NCI-H748 treated with DMSO at 0.1 percent for 48 hours (cell line): ENCODE results near the gene SOCS2.
"Not testable (repeated sequence)": the region's sequence is repeated elsewhere in the genome, so short reads cannot be mapped to it uniquely, and the experiment has no call there.

ENCODE experiments used
- DNase-seq: peaks from one replicate; lab custom pipeline; 2025; lab: John Stamatoyannopoulos, UW

Gene SOCS2

GRCh38 chr12:93571925-93572711, at the start of gene SOCS2:
Gene SOCS2 (plus strand): TSS chr12:93572675. CDS start chr12:93572898, 223 bp downstream.
- peak; percentile 14 for DNase-seq

DNA sequence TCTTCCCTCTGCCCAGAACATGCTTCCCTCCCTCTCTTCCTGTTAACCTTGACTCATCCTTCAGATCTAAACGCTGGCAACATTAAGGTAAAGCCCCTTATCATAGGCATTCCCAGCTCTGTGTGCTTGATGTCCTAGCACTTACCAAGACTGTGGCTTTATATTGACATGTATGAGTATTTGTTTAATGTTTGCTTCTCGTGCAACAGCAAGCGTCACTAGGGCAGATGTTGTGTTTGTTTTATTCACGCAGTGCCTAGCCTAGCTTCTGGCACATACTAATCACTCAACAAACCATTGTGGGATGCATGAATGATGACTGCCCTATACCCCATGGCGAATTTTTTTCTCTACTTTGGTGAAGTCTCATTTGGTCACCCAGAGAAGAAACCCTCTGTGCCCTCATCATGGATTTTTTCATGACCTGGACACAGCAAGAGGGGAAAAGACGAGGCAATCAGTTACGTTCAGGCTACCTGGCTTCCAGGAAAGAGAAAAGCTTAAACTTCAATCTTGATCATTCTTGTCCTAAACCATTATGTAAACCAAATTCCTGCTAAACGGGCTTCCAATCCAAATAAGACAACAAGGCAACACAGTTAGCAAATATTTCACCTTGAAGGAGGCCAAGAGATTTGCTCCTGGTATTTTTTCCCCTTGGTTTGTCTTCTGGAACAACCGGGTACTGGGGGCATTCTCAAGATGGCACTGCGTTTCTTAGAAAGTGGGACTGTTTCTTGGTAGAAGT, 47.9 kb upstream of the SOCS2 start:
- no peak for DNase-seq

- no peak for DNase-seq
These were observed 45.6 kb upstream of the SOCS2 start for GRCh38 chr12:93526786-93527428.

GRCh38 chr12:93530358-93530757, 42.1 kb upstream of the SOCS2 start:
- DNase-seq = no peak

- DNase-seq = no peak
These were observed 39.2 kb upstream of the SOCS2 start for GRCh38 chr12:93533310-93533709.

- no peak for DNase-seq
These were observed 36.2 kb upstream of the SOCS2 start for GRCh38 chr12:93536111-93536765.

- no peak for DNase-seq
These were observed 35.5 kb upstream of the SOCS2 start for GRCh38 chr12:93536766-93537488.

DNA sequence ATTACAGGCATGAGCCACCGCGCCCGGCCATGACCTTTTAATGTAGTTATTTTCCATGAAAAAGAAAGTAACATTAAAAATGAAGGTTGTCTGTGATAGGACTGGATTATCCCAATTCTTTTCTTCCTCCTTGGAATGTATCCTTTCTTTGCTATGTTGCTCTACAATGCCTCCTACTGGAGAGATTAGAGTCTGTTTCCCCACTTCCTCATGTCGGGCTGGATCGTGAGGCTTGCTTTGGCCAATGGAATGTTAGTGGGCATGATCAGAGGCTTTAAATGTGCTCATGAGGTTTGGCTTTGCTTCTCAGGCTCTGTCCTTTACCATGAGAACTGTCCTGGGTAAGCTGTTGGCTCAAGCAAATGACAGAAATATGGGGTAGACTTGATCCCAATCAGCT, 34.7 kb upstream of the SOCS2 start:
- no peak for DNase-seq

DNA sequence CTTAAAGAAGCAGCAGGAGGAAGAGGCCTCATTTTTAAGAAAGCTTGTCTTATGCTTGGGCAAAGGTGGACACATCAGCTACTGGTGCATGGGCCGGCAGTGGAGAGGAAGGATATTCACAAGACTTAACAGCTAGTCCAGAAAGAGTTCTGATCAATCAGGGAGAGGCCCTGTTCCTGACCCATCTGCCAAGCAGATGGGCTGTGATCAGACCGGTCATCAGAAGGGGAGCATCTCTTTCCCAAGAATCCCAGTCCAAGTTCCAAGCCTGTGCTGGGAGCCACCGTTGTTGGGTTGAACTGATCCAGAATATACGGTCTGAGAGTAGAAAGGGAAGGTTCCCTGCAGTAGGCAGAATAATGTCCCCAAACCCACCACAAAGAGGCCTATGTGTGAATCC, 32.7 kb upstream of the SOCS2 start:
- DNase-seq = no peak

- DNase-seq = no peak
These were observed 32.0 kb upstream of the SOCS2 start for GRCh38 chr12:93540466-93540865.

DNA sequence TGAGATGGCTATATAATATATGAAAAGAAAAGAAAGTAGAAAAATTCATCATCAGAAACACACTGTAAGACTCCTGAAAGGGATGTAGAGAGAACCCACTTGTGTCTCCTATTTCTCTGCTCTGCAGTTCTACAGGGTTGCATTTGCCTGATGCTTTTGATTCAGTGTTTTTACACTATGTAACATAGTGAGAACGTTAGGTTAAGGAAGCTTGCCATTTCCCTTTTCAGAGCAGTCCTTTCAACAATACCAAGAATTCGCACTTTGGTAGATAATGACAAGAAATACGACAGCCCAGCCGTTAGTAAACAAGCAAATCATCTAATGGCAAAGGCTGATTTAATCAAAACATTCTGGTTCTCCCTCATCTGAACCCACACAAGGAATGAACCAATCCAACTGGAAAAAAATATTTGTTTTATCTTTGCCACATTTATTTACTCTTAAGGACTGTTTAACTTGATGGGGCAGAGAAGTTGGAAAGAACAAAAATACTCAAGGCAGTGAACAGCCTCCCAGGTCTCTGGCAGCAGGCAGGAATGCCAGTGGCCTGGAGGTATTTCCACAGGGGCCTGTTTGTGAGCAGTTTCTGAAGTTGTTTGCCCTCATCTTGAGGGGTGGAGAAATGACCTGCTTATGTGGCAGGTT, 30.8 kb upstream of the SOCS2 start:
- DNase-seq = no peak

- DNase-seq = no peak
These were observed 24.7 kb upstream of the SOCS2 start for GRCh38 chr12:93547778-93548177.

DNA sequence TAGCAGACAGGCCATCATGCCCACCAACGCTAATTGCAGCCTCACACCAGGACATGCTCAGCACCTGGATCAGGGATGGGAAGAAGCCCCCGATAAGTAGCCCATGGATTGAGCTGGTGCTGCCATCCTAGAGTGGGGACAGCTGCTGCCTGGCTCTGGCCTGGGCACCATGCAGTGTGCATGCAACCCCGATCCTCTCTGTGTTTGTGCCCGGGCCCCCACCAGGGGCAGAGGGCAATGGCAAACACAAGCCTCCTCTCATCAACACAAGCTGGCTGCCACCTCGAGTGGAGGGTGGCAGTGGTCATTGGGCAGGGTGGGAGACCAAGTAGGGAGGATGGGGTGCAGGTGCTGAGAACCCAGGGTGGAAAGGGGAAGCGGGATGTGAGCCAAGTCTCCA, 23.3 kb upstream of the SOCS2 start:
- no peak for DNase-seq

GRCh38 chr12:93550748-93551611, 21.5 kb upstream of the SOCS2 start:
- no peak for DNase-seq

DNA sequence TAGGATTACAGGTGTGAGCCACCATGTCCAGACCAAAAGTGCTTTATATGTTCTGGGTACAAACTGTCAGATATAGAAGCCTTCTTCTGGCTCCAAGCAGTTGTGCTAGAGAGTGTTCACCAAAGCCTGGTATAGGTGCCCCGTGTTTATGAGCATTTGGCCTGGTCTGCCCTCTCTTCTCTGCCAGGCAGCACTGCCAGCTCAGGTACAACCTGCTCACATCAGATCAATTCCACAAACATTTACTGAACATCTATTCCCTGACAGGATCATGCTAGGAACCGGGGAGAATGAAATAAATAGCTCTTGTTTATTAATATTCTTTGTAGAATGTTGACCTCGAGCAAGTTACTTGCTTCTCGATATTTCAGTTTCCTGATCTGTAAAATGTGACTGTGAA, 20.0 kb upstream of the SOCS2 start:
- no peak for DNase-seq

- DNase-seq = not testable (repeated sequence)
These were observed 14.6 kb upstream of the SOCS2 start for GRCh38 chr12:93557879-93558278.

GRCh38 chr12:93558685-93559084, 13.8 kb upstream of the SOCS2 start:
- not testable (repeated sequence) for DNase-seq

- DNase-seq = no peak
These were observed 8.5 kb upstream of the SOCS2 start for GRCh38 chr12:93563807-93564538.

DNA sequence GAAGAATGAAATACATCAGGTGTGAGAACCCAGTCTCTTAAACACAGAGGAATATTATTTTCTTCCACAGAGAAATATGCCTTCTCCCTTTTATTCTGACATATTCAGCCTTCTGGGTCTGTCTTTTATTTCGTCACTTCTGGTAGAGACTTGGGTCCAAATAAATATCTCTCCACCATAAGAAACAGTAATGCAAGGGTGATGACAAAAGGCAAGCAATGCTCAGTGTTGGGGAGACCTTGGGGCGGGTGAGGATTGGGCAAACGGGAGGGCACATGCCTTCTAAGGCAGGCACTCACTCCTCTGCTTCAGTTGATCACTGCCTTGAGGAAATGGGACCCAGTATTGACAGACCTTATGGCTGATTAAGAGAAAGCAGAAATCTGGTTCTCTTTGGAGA, 6.7 kb upstream of the SOCS2 start:
- no peak for DNase-seq

DNA sequence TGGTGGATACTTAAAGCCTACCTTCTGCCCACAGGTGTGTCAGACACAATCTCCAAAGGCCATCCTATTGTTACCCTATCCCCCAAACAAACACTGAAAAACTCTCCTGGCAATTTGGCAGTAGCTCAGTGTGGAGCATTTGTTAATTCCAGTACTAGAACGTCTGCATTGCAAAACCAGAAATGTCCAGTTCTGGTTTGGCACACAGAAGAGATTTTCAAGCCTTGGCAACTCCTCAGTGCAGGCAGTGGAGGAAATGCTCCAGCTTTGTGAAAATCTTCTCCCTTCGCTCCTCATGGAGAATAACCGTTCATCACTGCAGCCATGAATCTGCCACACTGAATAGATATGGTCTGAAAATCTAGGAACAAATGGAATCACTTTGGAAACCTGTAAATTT, 5.3 kb upstream of the SOCS2 start:
- no peak for DNase-seq
